Endothelial cell of umbilical vein (primary cell): ENCODE results near the gene TOB2.

Experiments used
- MYC ChIP-seq: IDR thresholded peaks from one replicate; pipeline ENCODE4 v1.6.1; 2011; ENCODE audit warnings: mild to moderate bottlenecking, low read depth, low read length
- POLR2A ChIP-seq: IDR thresholded peaks from 2 replicates; pipeline ENCODE4 v1.6.1; 2012; ENCODE audit warnings: low read depth, mild to moderate bottlenecking, control low read depth, low read length
- POLR2AphosphoS5 ChIP-seq: IDR thresholded peaks from 2 replicates; pipeline ENCODE4 v1.6.1; 2012; ENCODE audit warnings: low read depth, mild to moderate bottlenecking, control low read depth, low read length, moderate library complexity; ENCODE audit not compliant: insufficient read depth
- TF ChIP-seq, protein P1 (sequence below), 2 donors: IDR thresholded peaks; 1 replicate in 1 of 2; 2 replicates in 1 of 2; pipeline ENCODE4 v1.5.1; 2011; ENCODE audit warnings: low read length in 2 of 2, mild to moderate bottlenecking in 2 of 2, moderate library complexity in 2 of 2, control low read depth in 1 of 2, inconsistent platforms in 1 of 2, low read depth in 1 of 2; ENCODE audit not compliant: insufficient read depth in 1 of 2; ENCODE audit errors: extremely low read depth in 1 of 2

DNA sequence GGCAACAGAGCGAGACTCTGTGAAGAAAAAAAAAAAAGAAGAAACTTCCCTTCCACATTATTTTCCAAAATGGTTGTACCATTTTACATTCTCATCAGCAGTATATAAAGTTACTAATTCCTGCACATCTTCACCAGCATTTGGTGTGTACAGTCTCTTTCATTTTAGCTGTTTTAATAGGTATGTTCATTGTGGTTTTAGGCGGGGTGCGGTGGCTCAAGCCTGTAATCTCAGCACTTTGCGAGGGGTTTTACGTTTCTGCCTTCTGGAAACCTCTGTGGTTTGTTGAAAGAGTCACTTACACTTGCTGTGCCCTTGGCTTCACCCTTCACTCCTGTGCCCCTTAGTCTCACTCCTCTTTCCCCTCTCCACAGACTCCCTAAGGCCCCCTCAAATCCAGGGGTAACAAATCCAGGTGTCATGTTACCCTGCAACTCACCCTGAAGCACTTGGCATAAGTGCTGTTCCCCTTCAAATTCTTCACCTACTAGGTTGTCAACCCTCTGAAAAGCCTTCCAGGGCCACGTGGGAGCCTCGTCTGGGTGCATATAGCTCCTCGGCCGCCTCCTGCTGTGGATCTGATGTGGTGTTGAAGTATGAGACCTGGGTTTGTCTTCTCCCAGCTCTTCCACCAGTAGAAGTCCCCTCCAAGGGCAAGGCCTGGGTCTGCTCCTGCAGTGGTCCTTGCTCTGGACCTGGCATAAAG is 20.8 kb downstream of the TOB2 start:
- TF ChIP-seq, protein P1, sequence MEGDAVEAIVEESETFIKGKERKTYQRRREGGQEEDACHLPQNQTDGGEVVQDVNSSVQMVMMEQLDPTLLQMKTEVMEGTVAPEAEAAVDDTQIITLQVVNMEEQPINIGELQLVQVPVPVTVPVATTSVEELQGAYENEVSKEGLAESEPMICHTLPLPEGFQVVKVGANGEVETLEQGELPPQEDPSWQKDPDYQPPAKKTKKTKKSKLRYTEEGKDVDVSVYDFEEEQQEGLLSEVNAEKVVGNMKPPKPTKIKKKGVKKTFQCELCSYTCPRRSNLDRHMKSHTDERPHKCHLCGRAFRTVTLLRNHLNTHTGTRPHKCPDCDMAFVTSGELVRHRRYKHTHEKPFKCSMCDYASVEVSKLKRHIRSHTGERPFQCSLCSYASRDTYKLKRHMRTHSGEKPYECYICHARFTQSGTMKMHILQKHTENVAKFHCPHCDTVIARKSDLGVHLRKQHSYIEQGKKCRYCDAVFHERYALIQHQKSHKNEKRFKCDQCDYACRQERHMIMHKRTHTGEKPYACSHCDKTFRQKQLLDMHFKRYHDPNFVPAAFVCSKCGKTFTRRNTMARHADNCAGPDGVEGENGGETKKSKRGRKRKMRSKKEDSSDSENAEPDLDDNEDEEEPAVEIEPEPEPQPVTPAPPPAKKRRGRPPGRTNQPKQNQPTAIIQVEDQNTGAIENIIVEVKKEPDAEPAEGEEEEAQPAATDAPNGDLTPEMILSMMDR (IDR thresholded peaks at IDR 0.05; ENCODE audit: extremely low read depth in 1 of 2, insufficient read depth in 1 of 2, low read depth in 1 of 2, low read length in 2 of 2): no peak
- TF ChIP-seq POLR2AphosphoS5: no peak
- no peak for TF ChIP-seq MYC
- no peak for TF ChIP-seq POLR2A
